GM12864 (cell line): ENCODE measurements around the gene HSPG2.

Experiments used
- DNase-seq: peaks from one replicate; pipeline ENCODE4 v3.0.0-alpha.2; 2011; ENCODE audit warnings: low read depth
- H3K4me3 ChIP-seq: 2 replicates; pipeline ENCODE4 v1.5.1; 2011; ENCODE audit warnings: mild to moderate bottlenecking, low read depth, low read length, control low read depth
- TF ChIP-seq, protein P1 (sequence below): IDR thresholded peaks from 2 replicates; pipeline ENCODE4 v1.5.1; 2011; ENCODE audit warnings: low read depth, mild to moderate bottlenecking, moderate library complexity, low read length, control low read depth, inconsistent platforms; ENCODE audit errors: missing control alignments

HSPG2 gene

DNA sequence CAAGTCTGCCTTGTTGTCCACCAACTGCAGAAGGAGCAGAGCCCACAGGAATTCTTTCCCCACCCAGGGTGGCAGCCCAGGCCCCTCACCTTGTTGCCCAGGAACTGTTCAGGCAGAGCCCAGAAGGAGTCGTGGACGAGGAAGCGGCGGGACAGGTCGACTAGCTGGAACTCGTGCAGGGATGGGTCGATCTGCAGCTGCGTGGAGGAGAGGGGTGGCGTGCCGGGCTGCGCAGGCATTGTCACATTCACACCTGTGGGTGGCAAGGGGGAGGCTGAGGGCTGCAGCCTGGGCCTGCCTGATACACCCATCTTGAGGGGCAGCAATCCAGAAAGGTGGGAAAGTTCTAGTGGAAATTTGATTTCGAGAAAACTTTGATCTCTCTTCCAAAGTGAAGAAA lies 55.9 kb downstream of the HSPG2 start:
- DNase-seq, result no peak
- TF ChIP-seq, protein P1, sequence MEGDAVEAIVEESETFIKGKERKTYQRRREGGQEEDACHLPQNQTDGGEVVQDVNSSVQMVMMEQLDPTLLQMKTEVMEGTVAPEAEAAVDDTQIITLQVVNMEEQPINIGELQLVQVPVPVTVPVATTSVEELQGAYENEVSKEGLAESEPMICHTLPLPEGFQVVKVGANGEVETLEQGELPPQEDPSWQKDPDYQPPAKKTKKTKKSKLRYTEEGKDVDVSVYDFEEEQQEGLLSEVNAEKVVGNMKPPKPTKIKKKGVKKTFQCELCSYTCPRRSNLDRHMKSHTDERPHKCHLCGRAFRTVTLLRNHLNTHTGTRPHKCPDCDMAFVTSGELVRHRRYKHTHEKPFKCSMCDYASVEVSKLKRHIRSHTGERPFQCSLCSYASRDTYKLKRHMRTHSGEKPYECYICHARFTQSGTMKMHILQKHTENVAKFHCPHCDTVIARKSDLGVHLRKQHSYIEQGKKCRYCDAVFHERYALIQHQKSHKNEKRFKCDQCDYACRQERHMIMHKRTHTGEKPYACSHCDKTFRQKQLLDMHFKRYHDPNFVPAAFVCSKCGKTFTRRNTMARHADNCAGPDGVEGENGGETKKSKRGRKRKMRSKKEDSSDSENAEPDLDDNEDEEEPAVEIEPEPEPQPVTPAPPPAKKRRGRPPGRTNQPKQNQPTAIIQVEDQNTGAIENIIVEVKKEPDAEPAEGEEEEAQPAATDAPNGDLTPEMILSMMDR, result no peak
- H3K4me3 ChIP-seq, result no peak overlapping the region

- DNase-seq, result no peak
- no peak overlapping the region for H3K4me3 ChIP-seq
- TF ChIP-seq, protein P1, result no peak
Observed at GRCh38 chr1:21880619-21880970, 56.5 kb downstream of the HSPG2 start.

DNA sequence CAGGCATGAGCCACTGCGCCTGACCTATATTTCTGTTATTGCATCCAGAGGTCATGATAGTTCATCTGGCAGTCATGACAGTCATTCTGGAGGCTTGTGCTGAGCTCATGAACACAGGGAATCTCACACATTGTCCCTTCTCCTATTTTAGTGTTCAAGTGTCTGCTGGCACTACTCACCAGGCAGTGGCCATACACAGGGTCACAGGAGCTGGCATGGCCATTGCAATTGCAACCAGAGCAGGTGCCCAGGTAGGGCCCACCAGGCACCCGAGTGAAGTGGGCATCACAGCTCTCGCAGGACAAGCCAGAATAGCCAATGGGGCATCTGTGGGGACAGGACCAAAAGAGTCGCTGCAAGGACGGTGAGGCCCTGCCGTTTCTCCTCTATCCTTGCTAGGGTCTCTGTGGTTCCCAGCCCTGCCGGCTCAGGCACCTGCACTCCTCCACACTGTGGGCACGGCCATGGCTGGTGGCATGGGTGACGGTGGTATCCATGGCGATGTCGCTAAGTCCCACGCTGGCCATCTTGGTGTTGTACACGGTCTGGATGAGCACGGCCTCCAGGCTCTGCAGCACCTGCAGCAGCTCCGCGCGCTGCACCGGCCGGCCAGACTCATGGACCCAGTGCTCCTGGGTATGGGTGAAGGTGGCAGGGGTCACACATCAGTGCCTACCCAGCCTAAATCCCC lies 57.0 kb downstream of the HSPG2 start:
- no peak for DNase-seq
- TF ChIP-seq, protein P1, result no peak
- H3K4me3 ChIP-seq, result no peak overlapping the region

- H3K4me3 ChIP-seq, result no peak overlapping the region
- DNase-seq, result no peak
- TF ChIP-seq, protein P1, result no peak
Observed at GRCh38 chr1:21878840-21879478, 58.2 kb downstream of the HSPG2 start.

DNA sequence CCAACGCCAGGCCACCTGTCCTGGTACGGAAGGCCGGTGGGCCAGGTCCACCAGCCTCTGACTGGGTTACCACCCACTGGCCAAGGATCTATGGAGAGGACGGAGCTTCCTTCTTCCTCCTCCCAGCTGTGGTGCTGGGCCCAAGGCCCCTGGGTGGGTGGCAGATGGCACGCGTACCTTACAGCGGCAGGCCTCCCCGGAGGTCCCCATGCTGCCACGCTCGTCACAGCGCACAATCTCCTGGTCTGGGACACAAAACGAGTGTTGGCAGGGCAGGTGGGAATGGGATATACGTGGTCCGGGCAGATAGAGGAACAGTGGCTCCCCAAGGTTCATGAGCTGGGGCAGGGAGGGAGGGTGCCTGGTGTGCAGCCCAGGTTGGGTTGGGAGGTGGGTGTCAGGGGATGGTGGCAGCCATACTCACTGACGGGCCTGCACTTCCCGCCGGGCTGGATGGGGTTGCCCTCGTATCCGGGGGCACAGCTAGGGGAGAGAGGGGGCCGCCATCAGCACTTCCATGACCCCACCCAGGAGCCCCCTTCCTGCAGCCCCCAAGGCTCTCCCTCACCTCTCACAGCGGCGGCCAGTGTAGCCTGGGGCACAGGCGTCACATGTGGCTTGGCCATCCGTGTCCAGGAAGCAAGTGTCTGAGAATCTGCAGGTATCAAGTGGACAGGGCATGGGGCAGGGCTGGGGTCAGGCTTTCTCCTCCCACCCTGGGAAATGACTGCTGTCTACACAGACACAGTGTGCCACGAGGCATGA lies 58.9 kb downstream of the HSPG2 start:
- TF ChIP-seq, protein P1, result no peak
- DNase-seq, result no peak

DNA sequence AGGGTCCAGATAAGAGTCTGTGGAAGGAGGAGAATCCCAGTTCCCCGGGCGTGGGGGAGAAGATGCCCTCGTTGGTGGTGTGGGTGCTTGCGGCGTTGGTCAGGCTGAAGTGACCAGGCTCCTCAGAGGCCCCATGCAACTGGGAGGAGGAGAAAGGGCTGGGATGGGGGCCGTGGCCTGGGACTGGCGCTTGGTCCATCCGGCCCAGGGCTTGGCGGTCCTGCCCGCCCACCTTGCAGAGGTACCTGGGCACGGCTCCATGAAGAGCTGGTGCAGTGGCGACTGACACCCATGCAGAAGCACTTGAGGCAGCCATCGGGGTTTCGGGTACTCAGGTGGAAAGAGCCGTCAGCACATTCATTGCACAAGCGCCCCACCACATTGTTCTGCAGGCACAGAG lies 60.8 kb downstream of the HSPG2 start:
- H3K4me3 ChIP-seq, result no peak overlapping the region
- TF ChIP-seq, protein P1, result no peak
- DNase-seq, result no peak

More for the DNA sequence above, 58.9 kb downstream of the HSPG2 start:
- no peak overlapping the region for H3K4me3 ChIP-seq

- H3K4me3 ChIP-seq, result no peak overlapping the region
- TF ChIP-seq, protein P1, result no peak
- DNase-seq, result no peak
Observed at GRCh38 chr1:21875621-21876063, 61.5 kb downstream of the HSPG2 start.
